ENCODE data around the gene NNMT. TPM values are rescaled to one million over a fixed set of nuclear protein-coding genes. Genes with fewer than 3 reads are reported as not detected.

NNMT gene
- polyA plus RNA-seq, 1 donor (not counting 4 experiments of a cell fraction or from before 2014, with no cell fraction given): 0.13 TPM

DNA sequence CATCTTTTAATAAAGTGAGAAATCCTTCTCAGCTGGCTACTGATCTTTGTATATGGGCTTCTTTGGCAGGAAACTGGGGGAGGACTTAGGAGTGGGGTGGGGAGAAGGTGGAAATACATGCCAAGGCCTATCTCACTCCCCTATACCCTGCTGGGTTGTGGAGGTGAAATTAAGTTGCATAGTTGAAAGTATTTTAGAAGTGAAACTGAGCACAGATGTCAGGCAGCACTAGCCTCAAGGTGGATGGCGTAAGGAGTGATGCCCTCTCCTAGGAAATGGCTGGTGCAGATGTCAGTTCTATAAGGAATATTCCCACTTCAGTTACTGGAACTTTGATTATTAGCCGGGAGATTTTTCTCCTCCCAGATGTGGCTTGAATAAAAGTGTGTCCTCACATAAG, 46.3 kb downstream of the NNMT start:
- dilution Hi-C loops (cut with MboI; ENCODE audit: extremely low pct_ligation_motif_present, low sequenced_read_pairs): no loop called here
- H3K4me2 ChIP-seq (ENCODE audit: control insufficient read depth, extremely low read depth, insufficient read depth, low read depth, low read length): no peak overlapping the region
- DNase-seq (ENCODE audit: low read depth, low spot score): no peak
- H3K9ac ChIP-seq (ENCODE audit: control insufficient read depth, extremely low read depth, insufficient read depth, low read length): no peak overlapping the region
- no peaks in the 10 kb centered on the region for H3K9me3 ChIP-seq (ENCODE audit: control insufficient read depth, low read depth, low read length)
- H2AFZ ChIP-seq (ENCODE audit: control insufficient read depth, low read length): no peak overlapping the region
- H3K4me3 ChIP-seq (ENCODE audit: control insufficient read depth in 2 of 3, extremely low read depth in 1 of 3, insufficient read depth in 2 of 3, low read depth in 1 of 3, low read length in 3 of 3): no peak overlapping the region
- no peak overlapping the region for H3K27ac ChIP-seq (ENCODE audit: control insufficient read depth, insufficient read depth, low read length)
- H3K4me1 ChIP-seq (ENCODE audit: control insufficient read depth, extremely low read depth, insufficient read depth, low read length): peaks cover 8% of the 10 kb centered on the region
- H4K20me1 ChIP-seq (ENCODE audit: control insufficient read depth, extremely low read depth, insufficient read depth, low read length): no peaks in the 10 kb centered on the region
- TF ChIP-seq CTCF (optimal IDR thresholded peaks at IDR 0.05 in 1 of 3, IDR thresholded peaks at IDR 0.05 in 1 of 3, conservative IDR thresholded peaks at IDR 0.05 in 1 of 3; ENCODE audit: extremely low read depth in 1 of 3, insufficient read depth in 2 of 3, low read length in 3 of 3) (no peak), EZH2 (IDR thresholded peaks at IDR 0.05; ENCODE audit: low read length) (no peak)
- H3K79me2 ChIP-seq (ENCODE audit: control insufficient read depth, insufficient read depth, low read length): no peaks in the 10 kb centered on the region
- H3K9me1 ChIP-seq (ENCODE audit: control insufficient read depth, extremely low read depth, insufficient read depth, low read length): no peaks in the 10 kb centered on the region
- H3K27me3 ChIP-seq (ENCODE audit: control insufficient read depth, extremely low read depth, insufficient read depth, low read length): no peaks in the 10 kb centered on the region
- no peak for FAIRE-seq
- no peaks in the 10 kb centered on the region for H3K36me3 ChIP-seq (ENCODE audit: control insufficient read depth in 2 of 2, extremely low read depth in 1 of 2, insufficient read depth in 2 of 2, low read length in 2 of 2)

DNA sequence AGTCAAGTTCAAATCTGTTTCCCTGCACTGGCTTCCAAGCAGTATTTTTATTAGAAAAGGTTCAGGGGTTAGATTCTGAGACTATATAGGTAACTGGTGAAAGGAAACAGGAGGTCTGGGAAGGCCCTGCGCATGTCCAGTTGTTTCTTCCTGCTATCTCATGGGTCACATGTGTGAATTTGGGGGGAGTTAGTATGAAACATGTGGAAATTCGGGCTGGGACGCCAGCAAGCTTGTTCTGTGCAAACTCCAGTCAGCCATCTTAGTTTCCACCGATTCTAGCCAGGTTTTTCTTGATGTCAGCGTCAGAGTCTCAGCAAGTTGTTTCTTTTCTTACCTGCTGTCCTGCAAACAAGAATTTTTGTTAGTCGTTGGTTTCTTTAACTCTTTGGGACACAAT, 46.8 kb downstream of the NNMT start:
- H3K9ac ChIP-seq (ENCODE audit: control insufficient read depth, extremely low read depth, insufficient read depth, low read length): no peak overlapping the region
- TF ChIP-seq EZH2 (IDR thresholded peaks at IDR 0.05; ENCODE audit: low read length): no peak
- TF ChIP-seq CTCF (optimal IDR thresholded peaks at IDR 0.05 in 1 of 3, IDR thresholded peaks at IDR 0.05 in 1 of 3, conservative IDR thresholded peaks at IDR 0.05 in 1 of 3; ENCODE audit: extremely low read depth in 1 of 3, insufficient read depth in 2 of 3, low read length in 3 of 3): no peak
- H3K9me3 ChIP-seq (ENCODE audit: control insufficient read depth, low read depth, low read length): no peaks in the 10 kb centered on the region
- no peak overlapping the region for H2AFZ ChIP-seq (ENCODE audit: control insufficient read depth, low read length)
- no peak overlapping the region for H3K27ac ChIP-seq (ENCODE audit: control insufficient read depth, insufficient read depth, low read length)
- H3K4me1 ChIP-seq (ENCODE audit: control insufficient read depth, extremely low read depth, insufficient read depth, low read length): peaks cover 8% of the 10 kb centered on the region
- DNase-seq (ENCODE audit: low read depth, low spot score): no peak
- H3K27me3 ChIP-seq (ENCODE audit: control insufficient read depth, extremely low read depth, insufficient read depth, low read length): no peaks in the 10 kb centered on the region
- no peaks in the 10 kb centered on the region for H3K36me3 ChIP-seq (ENCODE audit: control insufficient read depth in 2 of 2, extremely low read depth in 1 of 2, insufficient read depth in 2 of 2, low read length in 2 of 2)
- FAIRE-seq: no peak
- H3K4me3 ChIP-seq (ENCODE audit: control insufficient read depth in 2 of 3, extremely low read depth in 1 of 3, insufficient read depth in 2 of 3, low read depth in 1 of 3, low read length in 3 of 3): no peak overlapping the region
- dilution Hi-C loops (cut with MboI; ENCODE audit: extremely low pct_ligation_motif_present, low sequenced_read_pairs): no loop called here
- no peaks in the 10 kb centered on the region for H4K20me1 ChIP-seq (ENCODE audit: control insufficient read depth, extremely low read depth, insufficient read depth, low read length)
- H3K79me2 ChIP-seq (ENCODE audit: control insufficient read depth, insufficient read depth, low read length): no peaks in the 10 kb centered on the region
- no peaks in the 10 kb centered on the region for H3K9me1 ChIP-seq (ENCODE audit: control insufficient read depth, extremely low read depth, insufficient read depth, low read length)
- no peak overlapping the region for H3K4me2 ChIP-seq (ENCODE audit: control insufficient read depth, extremely low read depth, insufficient read depth, low read depth, low read length)

Data from keratinocyte (primary cell).